ENCODE measurements around the gene MOK.
"Not testable (repeated sequence)": the region's sequence is repeated elsewhere in the genome, so short reads cannot be mapped to it uniquely, and the experiment has no call there.

Gene MOK

DNA sequence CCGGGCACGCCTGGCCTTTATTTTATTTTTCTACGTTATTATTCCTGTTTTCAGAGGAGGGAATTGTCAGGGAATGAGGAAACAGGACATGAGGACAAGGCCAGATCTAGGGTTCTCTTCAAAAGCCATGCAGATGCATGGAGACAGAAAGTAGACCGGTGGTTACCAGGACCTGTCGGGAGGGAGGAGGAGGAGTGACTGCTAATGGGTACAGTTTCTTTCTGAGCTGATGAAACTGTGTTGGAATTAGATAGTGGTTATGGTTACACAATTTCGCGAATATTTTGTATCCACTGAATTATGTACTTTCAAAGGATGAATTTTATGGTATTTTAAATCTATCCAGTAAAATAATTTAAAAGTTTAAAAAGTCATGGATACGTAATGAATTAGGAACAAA lies 25.8 kb upstream of the MOK start:
- Histone ChIP-seq H3K4me3 (ENCODE audit: low read depth in 1 of 2, low read length in 1 of 2) (no peak overlapping the region), H3K36me3 (peaks cover 37% of the 10 kb centered on the region), H3K9me3 (no peaks in the 10 kb centered on the region), H3K4me1 (ENCODE audit: control insufficient read depth in 1 of 2, insufficient read depth in 1 of 2, low read depth in 1 of 2, low read length in 1 of 2) (peaks cover 17 to 20% of the 10 kb centered on the region in 2 experiments), H3K27me3 (no peaks in the 10 kb centered on the region), H3K27ac (no peak overlapping the region)
- TF ChIP-seq, protein P1, sequence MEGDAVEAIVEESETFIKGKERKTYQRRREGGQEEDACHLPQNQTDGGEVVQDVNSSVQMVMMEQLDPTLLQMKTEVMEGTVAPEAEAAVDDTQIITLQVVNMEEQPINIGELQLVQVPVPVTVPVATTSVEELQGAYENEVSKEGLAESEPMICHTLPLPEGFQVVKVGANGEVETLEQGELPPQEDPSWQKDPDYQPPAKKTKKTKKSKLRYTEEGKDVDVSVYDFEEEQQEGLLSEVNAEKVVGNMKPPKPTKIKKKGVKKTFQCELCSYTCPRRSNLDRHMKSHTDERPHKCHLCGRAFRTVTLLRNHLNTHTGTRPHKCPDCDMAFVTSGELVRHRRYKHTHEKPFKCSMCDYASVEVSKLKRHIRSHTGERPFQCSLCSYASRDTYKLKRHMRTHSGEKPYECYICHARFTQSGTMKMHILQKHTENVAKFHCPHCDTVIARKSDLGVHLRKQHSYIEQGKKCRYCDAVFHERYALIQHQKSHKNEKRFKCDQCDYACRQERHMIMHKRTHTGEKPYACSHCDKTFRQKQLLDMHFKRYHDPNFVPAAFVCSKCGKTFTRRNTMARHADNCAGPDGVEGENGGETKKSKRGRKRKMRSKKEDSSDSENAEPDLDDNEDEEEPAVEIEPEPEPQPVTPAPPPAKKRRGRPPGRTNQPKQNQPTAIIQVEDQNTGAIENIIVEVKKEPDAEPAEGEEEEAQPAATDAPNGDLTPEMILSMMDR (IDR thresholded peaks at IDR 0.05): no peak

DNA sequence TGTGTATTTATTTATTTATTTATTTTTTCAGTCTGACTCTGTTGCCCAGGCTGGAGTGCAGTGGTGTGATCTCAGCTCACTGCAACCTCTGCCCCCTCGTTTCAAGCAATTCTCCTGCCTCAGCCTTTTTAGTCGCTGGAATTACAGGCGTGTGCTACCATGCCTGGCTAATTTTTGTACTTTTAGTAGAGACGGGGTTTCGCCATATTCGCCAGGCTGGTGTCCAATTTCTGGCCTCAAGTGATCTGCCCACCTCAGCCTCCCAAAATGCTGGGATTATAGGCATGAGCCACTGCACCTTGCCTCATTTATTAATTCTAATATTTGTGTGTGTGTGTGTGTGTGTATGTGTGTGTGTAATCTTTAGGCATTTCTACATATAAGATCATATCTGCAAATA lies 24.4 kb upstream of the MOK start:
- not testable (repeated sequence) for H3K27ac ChIP-seq; H3K4me3 ChIP-seq (ENCODE audit: low read depth in 1 of 2, low read length in 1 of 2); H3K9me3 ChIP-seq; H3K27me3 ChIP-seq
- Histone ChIP-seq H3K4me1 (ENCODE audit: control insufficient read depth in 1 of 2, insufficient read depth in 1 of 2, low read depth in 1 of 2, low read length in 1 of 2) (peaks cover 16 to 17% of the 10 kb centered on the region in 2 experiments), H3K36me3 (peaks cover 35% of the 10 kb centered on the region)

DNA sequence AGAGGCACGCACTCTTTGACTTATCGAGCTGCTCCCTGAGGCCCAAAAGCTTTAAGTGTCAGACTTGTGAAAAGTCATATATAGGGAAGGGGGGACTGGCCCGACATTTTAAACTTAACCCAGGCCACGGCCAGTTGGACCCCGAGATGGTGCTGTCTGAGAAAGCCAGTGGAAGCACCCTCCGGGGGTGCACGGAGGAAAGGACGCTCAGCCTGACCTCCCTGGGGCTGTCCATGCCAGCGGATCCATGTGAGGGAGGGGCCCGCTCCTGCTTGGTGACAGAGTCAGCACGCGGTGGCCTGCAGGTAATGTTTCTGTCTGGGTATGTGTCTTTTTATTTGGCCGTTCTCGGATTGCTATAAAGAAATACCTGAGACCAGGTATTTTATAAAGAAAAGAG lies 21.6 kb upstream of the MOK start:
- Histone ChIP-seq H3K27ac (no peak overlapping the region), H3K4me3 (ENCODE audit: low read depth in 1 of 2, low read length in 1 of 2) (no peak overlapping the region), H3K9me3 (no peaks in the 10 kb centered on the region), H3K4me1 (ENCODE audit: control insufficient read depth in 1 of 2, insufficient read depth in 1 of 2, low read depth in 1 of 2, low read length in 1 of 2) (no peaks in the 10 kb centered on the region), H3K27me3 (no peaks in the 10 kb centered on the region), H3K36me3 (peaks cover 26% of the 10 kb centered on the region)
- TF ChIP-seq, protein P1 (IDR thresholded peaks at IDR 0.05): no peak

DNA sequence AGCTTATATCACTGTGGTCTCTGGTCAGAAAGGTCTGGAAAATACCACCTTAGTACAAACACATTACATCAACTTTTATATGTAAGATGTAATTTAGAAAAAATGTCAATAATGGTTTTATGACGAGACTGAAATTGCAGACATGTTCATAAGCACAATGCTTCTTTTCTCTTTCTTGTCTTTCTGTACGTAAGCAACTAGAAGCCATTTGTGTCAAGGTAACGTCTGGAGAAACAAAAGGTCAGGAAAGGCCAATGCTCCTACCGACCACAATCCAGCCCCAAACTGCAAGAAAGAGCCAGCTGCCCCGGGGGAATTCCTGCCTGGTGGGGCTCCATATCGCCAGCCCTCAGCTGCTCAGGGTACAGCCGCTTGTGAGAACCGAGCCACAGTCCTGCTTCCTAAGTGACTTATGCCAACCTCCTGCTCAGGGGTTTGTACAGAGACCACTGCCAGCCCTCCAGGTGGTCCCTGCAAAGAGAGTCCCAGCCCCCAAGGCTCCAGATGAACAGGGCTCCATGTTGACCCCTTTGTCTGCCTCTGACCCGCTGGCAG lies 20.9 kb upstream of the MOK start:
- H3K9me3 ChIP-seq: no peaks in the 10 kb centered on the region
- TF ChIP-seq, protein P1 (IDR thresholded peaks at IDR 0.05): no peak
- no peak overlapping the region for H3K27ac ChIP-seq
- peaks cover 22% of the 10 kb centered on the region for H3K36me3 ChIP-seq
- H3K4me3 ChIP-seq (ENCODE audit: low read depth in 1 of 2, low read length in 1 of 2): no peak overlapping the region
- no peaks in the 10 kb centered on the region for H3K27me3 ChIP-seq
- peaks cover 0 to 2% of the 10 kb centered on the region in 2 experiments for H3K4me1 ChIP-seq (ENCODE audit: control insufficient read depth in 1 of 2, insufficient read depth in 1 of 2, low read depth in 1 of 2, low read length in 1 of 2)

DNA sequence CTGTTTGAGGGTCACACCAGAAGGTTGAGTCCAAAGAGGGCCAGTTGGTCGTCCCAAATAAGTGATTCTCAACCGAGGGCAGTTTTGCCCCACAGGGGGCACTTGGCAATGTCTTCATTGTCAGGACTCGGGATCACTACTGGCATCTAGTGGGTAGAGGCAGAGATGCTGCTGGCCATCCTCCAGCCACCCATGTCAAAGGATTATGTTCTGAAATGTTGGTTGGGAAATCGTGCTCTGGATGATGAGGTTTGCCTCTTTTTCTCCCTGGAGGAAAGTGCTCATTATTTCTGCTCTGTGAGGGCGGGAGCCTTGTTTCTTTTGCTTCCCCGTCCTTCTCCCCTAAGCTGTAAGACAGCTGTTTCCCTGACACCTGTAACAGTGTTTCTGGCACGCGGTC lies 18.1 kb upstream of the MOK start:
- no peak overlapping the region for H3K4me3 ChIP-seq (ENCODE audit: low read depth in 1 of 2, low read length in 1 of 2)
- H3K9me3 ChIP-seq: no peaks in the 10 kb centered on the region
- peak overlapping the region; percentile 12 for H3K27ac ChIP-seq
- peaks cover 22% of the 10 kb centered on the region for H3K36me3 ChIP-seq
- peaks cover 20 to 23% of the 10 kb centered on the region in 2 experiments for H3K4me1 ChIP-seq (ENCODE audit: control insufficient read depth in 1 of 2, insufficient read depth in 1 of 2, low read depth in 1 of 2, low read length in 1 of 2)
- no peaks in the 10 kb centered on the region for H3K27me3 ChIP-seq
- TF ChIP-seq, protein P1 (IDR thresholded peaks at IDR 0.05): peak; percentile 29

DNA sequence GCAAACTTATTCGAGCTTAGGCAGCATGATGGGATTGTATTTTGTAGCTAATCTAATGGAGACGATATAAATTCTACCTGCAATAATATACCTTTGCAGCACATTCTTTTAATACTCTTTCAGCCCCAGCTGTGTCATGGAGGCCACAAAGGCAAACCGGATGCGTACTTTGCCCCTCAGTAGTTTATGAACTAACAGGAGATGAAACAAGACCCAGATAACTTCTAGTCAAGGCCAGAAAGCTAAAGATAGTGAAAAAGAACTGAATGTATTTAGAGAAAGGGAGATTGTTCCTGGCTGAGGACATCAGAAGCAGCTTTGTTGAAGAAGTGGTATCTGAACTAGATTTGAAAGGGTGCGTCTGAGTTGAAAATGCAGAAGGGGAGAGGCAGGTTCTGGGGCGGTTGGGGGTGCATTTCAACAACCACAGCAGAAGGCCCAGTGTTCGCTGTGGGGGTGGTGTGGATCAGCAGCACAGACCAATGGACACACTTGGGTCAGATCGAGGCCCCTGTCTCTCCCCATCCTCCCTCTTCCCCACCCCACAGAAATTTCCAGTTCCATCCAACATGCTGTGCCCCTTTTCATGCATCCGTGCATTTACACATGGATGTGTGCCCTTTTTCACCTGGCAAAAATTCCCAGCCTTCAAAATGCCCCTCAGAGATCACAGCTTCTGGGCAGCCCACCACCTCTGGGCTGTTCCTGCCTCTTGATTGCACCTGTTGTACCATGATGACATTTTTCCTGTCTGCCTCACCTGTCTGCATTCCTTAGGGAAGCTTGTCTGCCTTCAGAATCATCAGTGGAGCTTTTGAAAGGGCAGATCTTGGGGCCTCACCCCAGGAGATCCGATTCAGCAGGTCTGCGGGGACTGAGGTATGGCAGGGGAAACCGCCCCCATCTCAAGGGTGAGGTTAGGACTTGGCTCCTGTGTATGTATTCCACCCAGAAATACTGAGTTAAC lies 16.8 kb upstream of the MOK start:
- Histone ChIP-seq H3K27me3 (no peaks in the 10 kb centered on the region), H3K9me3 (no peaks in the 10 kb centered on the region), H3K4me3 (ENCODE audit: low read depth in 1 of 2, low read length in 1 of 2) (no peak overlapping the region), H3K4me1 (ENCODE audit: control insufficient read depth in 1 of 2, insufficient read depth in 1 of 2, low read depth in 1 of 2, low read length in 1 of 2) (peaks cover 32 to 37% of the 10 kb centered on the region in 2 experiments), H3K36me3 (peaks cover 14% of the 10 kb centered on the region), H3K27ac (peak overlapping the region; percentile 91)
- TF ChIP-seq, protein P1 (IDR thresholded peaks at IDR 0.05): no peak
